ENCODE measurements around the gene TRMT6. TPM values are rescaled to one million over a fixed set of nuclear protein-coding genes. Genes with fewer than 3 reads are reported as not detected.

TRMT6 gene
- total RNA-seq, 4 donors from 2014 or later: 9.5 to 13.6 (median 12.5) TPM

DNA sequence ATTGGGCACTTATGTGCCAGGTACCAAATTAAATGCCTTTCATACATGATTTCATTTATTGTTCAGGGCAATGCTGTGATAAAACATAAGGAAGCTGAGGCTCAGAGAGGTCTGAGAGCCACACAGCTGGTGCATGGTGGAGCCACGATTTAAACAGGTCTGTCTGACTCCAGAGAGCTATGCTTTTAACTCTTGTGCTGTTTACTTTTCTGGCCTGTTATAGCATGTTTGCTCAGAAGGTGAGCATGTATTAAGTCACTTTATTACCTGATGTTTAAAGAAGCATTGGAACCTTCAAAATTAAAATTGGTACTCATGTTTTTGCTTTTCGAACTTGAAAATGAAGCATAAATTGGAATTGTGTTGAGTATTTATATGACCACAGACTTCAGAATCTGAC is 26.9 kb upstream of the TRMT6 start:
- Histone ChIP-seq H3K4me1 (no peaks in the 10 kb centered on the region), H3K27ac (no peak overlapping the region), H3K36me3 (peaks cover 0 to 57% of the 10 kb centered on the region in 2 donors), H3K9me3 (no peaks in the 10 kb centered on the region), H3K27me3 (no peaks in the 10 kb centered on the region), H3K4me3 (no peak overlapping the region)
- no peak for TF ChIP-seq POLR2A (IDR thresholded peaks at IDR 0.05)
- TF ChIP-seq EP300 (IDR thresholded peaks at IDR 0.05): no peak
- TF ChIP-seq POLR2AphosphoS5 (IDR thresholded peaks at IDR 0.05): no peak
- TF ChIP-seq, protein P1, sequence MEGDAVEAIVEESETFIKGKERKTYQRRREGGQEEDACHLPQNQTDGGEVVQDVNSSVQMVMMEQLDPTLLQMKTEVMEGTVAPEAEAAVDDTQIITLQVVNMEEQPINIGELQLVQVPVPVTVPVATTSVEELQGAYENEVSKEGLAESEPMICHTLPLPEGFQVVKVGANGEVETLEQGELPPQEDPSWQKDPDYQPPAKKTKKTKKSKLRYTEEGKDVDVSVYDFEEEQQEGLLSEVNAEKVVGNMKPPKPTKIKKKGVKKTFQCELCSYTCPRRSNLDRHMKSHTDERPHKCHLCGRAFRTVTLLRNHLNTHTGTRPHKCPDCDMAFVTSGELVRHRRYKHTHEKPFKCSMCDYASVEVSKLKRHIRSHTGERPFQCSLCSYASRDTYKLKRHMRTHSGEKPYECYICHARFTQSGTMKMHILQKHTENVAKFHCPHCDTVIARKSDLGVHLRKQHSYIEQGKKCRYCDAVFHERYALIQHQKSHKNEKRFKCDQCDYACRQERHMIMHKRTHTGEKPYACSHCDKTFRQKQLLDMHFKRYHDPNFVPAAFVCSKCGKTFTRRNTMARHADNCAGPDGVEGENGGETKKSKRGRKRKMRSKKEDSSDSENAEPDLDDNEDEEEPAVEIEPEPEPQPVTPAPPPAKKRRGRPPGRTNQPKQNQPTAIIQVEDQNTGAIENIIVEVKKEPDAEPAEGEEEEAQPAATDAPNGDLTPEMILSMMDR (IDR thresholded peaks at IDR 0.05): no peak
- ATAC-seq: no peak
- 94 to 100% methylated on average over 1 to 2 of the region's 2 CpGs for WGBS, 2 donors (ENCODE audit: low coverage in 1 of 2)

DNA sequence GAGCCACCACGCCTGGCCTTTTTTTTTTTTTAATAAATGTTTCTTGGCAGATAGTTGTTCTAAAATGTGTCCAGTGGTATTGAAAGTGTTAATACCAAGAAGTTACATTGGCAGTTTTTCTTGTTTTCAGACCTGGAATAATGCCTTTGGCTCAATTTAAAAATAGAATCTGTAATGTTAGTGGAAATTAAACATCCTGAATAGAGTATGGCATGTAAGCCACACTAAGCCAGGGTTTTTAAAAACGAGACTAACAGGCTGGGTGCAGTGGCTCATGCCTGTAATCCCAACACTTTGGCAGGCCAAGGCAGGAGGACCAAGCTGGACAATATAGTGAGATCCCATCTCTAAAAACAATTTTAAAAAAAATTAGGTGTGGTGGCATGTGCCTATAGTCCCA is 25.4 kb upstream of the TRMT6 start:
- WGBS, 2 donors (ENCODE audit: low coverage in 1 of 2): 29 to 57% methylated on average over 1 to 2 of the region's 2 CpGs

DNA sequence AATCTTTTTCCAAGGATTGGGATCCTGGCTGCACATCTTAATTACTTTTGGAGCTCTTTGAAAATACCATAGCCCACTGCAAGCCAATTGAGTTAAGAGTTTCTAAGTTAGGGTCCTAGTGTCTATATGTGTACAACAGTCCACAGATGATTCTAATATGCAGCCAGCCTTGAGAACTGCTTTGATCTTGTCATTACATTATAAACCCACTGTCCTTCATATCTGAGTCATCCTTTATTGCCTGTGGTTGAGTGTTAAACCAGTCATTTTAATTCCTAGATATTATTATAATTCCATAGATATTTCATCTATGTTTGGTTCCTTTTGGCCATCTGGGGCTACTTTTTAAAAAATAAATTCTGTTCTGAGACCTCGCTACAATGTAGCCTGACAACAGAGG is 24.2 kb upstream of the TRMT6 start:
- TF ChIP-seq POLR2AphosphoS5 (IDR thresholded peaks at IDR 0.05) (no peak), EP300 (IDR thresholded peaks at IDR 0.05) (no peak), POLR2A (IDR thresholded peaks at IDR 0.05) (no peak)
- TF ChIP-seq, protein P1 (IDR thresholded peaks at IDR 0.05): no peak
- H3K9me3 ChIP-seq: no peaks in the 10 kb centered on the region
- no peak overlapping the region for H3K4me3 ChIP-seq
- H3K27ac ChIP-seq: no peak overlapping the region
- WGBS, 2 donors (ENCODE audit: low coverage in 1 of 2): 100% methylated on average over 1 of the region's 1 CpG
- peaks cover 0 to 57% of the 10 kb centered on the region in 2 donors for H3K36me3 ChIP-seq
- H3K4me1 ChIP-seq: no peaks in the 10 kb centered on the region
- H3K27me3 ChIP-seq: no peaks in the 10 kb centered on the region
- ATAC-seq: no peak

More for the DNA sequence above, 25.4 kb upstream of the TRMT6 start:
- Histone ChIP-seq H3K27me3 (no peaks in the 10 kb centered on the region), H3K27ac (no peak overlapping the region), H3K36me3 (peaks cover 0 to 59% of the 10 kb centered on the region in 2 donors), H3K4me1 (no peaks in the 10 kb centered on the region), H3K4me3 (no peak overlapping the region), H3K9me3 (no peaks in the 10 kb centered on the region)
- no peak for ATAC-seq
- TF ChIP-seq EP300 (IDR thresholded peaks at IDR 0.05) (no peak), POLR2AphosphoS5 (IDR thresholded peaks at IDR 0.05) (no peak), POLR2A (IDR thresholded peaks at IDR 0.05) (no peak)

DNA sequence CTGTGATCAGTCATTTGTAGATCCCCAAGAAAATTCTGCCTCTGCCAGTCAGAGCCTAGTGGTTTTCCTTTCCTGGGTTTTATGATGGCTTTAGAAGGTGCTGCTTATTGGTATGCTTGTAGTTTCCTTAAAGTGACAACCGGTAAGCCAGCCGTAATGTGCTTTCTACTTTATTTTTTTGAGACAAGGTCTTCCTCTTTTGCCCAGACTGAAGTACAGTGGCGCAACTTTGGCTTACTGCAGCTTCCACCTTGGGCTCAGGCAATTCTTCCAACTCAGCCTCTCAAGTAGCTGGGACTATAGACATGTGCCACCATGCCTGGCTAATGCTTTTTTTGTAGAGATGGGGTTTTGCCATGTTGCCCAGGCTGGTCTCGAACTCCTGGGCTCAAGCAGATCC is 23.6 kb upstream of the TRMT6 start:
- WGBS, 2 donors (ENCODE audit: low coverage in 1 of 2): 94% methylated on average over 3 of the region's 4 CpGs
- Histone ChIP-seq H3K9me3 (no peaks in the 10 kb centered on the region), H3K27ac (no peak overlapping the region), H3K36me3 (peaks cover 0 to 52% of the 10 kb centered on the region in 2 donors), H3K4me3 (no peak overlapping the region), H3K27me3 (no peaks in the 10 kb centered on the region), H3K4me1 (no peaks in the 10 kb centered on the region)
- no peak for TF ChIP-seq EP300 (IDR thresholded peaks at IDR 0.05)
- TF ChIP-seq POLR2AphosphoS5 (IDR thresholded peaks at IDR 0.05): no peak
- TF ChIP-seq POLR2A (IDR thresholded peaks at IDR 0.05): no peak
- TF ChIP-seq, protein P1 (IDR thresholded peaks at IDR 0.05): no peak
- ATAC-seq: no peak

DNA sequence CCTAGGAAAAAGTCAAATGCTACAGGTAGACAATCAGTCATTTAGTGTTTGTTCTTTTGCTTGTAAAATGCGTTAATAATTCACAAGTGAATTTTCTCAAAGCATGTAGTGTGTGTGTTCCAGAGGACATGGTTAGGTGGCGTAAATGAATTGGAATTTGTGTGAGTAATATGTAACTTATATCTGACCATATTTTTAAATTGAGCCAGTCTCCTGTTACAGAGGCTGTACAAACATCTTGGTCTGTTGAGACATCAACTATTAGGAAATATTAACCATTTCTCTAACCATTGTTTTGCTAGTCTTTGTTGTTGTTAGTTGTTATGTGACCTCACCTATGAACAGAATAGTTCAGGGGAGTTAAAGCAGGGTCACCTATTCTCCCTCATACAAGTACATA is 22.8 kb upstream of the TRMT6 start:
- TF ChIP-seq, protein P1 (IDR thresholded peaks at IDR 0.05): no peak
- TF ChIP-seq POLR2A (IDR thresholded peaks at IDR 0.05) (no peak), EP300 (IDR thresholded peaks at IDR 0.05) (no peak), POLR2AphosphoS5 (IDR thresholded peaks at IDR 0.05) (no peak)
- H3K36me3 ChIP-seq: peaks cover 0 to 47% of the 10 kb centered on the region in 2 donors

More for the DNA sequence above, 22.8 kb upstream of the TRMT6 start:
- Histone ChIP-seq H3K4me3 (no peak overlapping the region), H3K4me1 (no peaks in the 10 kb centered on the region), H3K9me3 (no peaks in the 10 kb centered on the region), H3K27ac (no peak overlapping the region), H3K27me3 (no peaks in the 10 kb centered on the region)
- ATAC-seq: no peak
- WGBS, 2 donors (ENCODE audit: low coverage in 1 of 2): 91 to 92% methylated on average over 2 of the region's 2 CpGs
